ENCODE data around the gene CMIP.
A peak's percentile ranks its signal among the peaks of the same experiment; 100 is the strongest.
"Not testable (repeated sequence)": the region's sequence is repeated elsewhere in the genome, so short reads cannot be mapped to it uniquely, and the experiment has no call there.

Gene CMIP

GRCh38 chr16:81517629-81518438 lies 73.2 kb downstream of the CMIP start:
- DNase-seq (ENCODE audit: low read depth): peak; percentile 92

GRCh38 chr16:81518439-81518757 lies 73.8 kb downstream of the CMIP start:
- DNase-seq (ENCODE audit: low read depth): no peak

- DNase-seq (ENCODE audit: low read depth): peak; percentile 35
These were observed 74.9 kb downstream of the CMIP start for GRCh38 chr16:81519301-81520150.

- DNase-seq (ENCODE audit: low read depth): no peak
These were observed 75.5 kb downstream of the CMIP start for GRCh38 chr16:81520151-81520470.

- DNase-seq (ENCODE audit: low read depth): no peak
These were observed 76.0 kb downstream of the CMIP start for GRCh38 chr16:81520560-81521135.

GRCh38 chr16:81521141-81521626 lies 76.6 kb downstream of the CMIP start:
- DNase-seq (ENCODE audit: low read depth): no peak

- DNase-seq (ENCODE audit: low read depth): no peak
These were observed 77.6 kb downstream of the CMIP start for GRCh38 chr16:81522108-81522701.

GRCh38 chr16:81522851-81523250 lies 78.2 kb downstream of the CMIP start:
- DNase-seq (ENCODE audit: low read depth): not testable (repeated sequence)

- DNase-seq (ENCODE audit: low read depth): peak; percentile 79
These were observed 78.9 kb downstream of the CMIP start for GRCh38 chr16:81523387-81524115.

GRCh38 chr16:81524382-81524781 lies 79.8 kb downstream of the CMIP start:
- no peak for DNase-seq (ENCODE audit: low read depth)

- DNase-seq (ENCODE audit: low read depth): not testable (repeated sequence)
These were observed 80.3 kb downstream of the CMIP start for GRCh38 chr16:81524885-81525284.

GRCh38 chr16:81526199-81526598 lies 81.6 kb downstream of the CMIP start:
- DNase-seq (ENCODE audit: low read depth): no peak

GRCh38 chr16:81526935-81527334 lies 82.3 kb downstream of the CMIP start:
- DNase-seq (ENCODE audit: low read depth): peak; percentile 38

- no peak for DNase-seq (ENCODE audit: low read depth)
These were observed 83.0 kb downstream of the CMIP start for GRCh38 chr16:81527477-81528178.

GRCh38 chr16:81528256-81528655 lies 83.6 kb downstream of the CMIP start:
- DNase-seq (ENCODE audit: low read depth): no peak

GRCh38 chr16:81530296-81530721 lies 85.7 kb downstream of the CMIP start:
- no peak for DNase-seq (ENCODE audit: low read depth)

GRCh38 chr16:81530814-81531213 lies 86.2 kb downstream of the CMIP start:
- no peak for DNase-seq (ENCODE audit: low read depth)

GRCh38 chr16:81531419-81531821 lies 86.8 kb downstream of the CMIP start:
- no peak for DNase-seq (ENCODE audit: low read depth)

- DNase-seq (ENCODE audit: low read depth): no peak
These were observed 88.0 kb downstream of the CMIP start for GRCh38 chr16:81532491-81533174.

- no peak for DNase-seq (ENCODE audit: low read depth)
These were observed 88.5 kb downstream of the CMIP start for GRCh38 chr16:81533175-81533507.
